ENCODE results near the gene HEBP2. TPM values are rescaled to one million over a fixed set of nuclear protein-coding genes. Genes with fewer than 3 reads are reported as not detected.

The HEBP2 gene
- total and polyA plus RNA-seq, 2 experiments from 2014 or later = 25.6 to 118 TPM

GRCh38 chr6:138389551-138389950 is 14.5 kb upstream of the HEBP2 start:
- peaks cover 13% of the 10 kb centered on the region for H3K4me1 ChIP-seq (ENCODE audit: insufficient read depth)
- no peak for TF ChIP-seq CREB1 (CRISPR knock-in tag; IDR thresholded peaks at IDR 0.05; ENCODE audit: low read depth)
- TF ChIP-seq CTCF (conservative IDR thresholded peaks at IDR 0.05; ENCODE audit: low read depth in 2 of 2) = no peak
- no peak for TF ChIP-seq ZNF462 (CRISPR knock-in tag; IDR thresholded peaks at IDR 0.05)
- TF ChIP-seq NANOG (IDR thresholded peaks at IDR 0.05; ENCODE audit: borderline replicate concordance) = no peak
- TF ChIP-seq JUNB (IDR thresholded peaks at IDR 0.05; ENCODE audit: unreplicated experiment) = no peak
- no peak for TF ChIP-seq ZNF114 (CRISPR knock-in tag; IDR thresholded peaks at IDR 0.05)
- TF ChIP-seq POLR2AphosphoS5 (IDR thresholded peaks at IDR 0.05; ENCODE audit: low read depth) = no peak
- no peak for TF ChIP-seq EZH2phosphoT487 (IDR thresholded peaks at IDR 0.05; ENCODE audit: unreplicated experiment)
- no peak for TF ChIP-seq ETS1 (IDR thresholded peaks at IDR 0.05)
- TF ChIP-seq REST (IDR thresholded peaks at IDR 0.05; ENCODE audit: unreplicated experiment) = no peak
- Mint-ChIP-seq H3K27ac (no peak overlapping the region), H3K27me3 (ENCODE audit: insufficient read depth, low read depth, poor library complexity) (peaks cover 2% of the 10 kb centered on the region), H3K4me1 (peaks cover 19% of the 10 kb centered on the region), H3K9me3 (no peaks in the 10 kb centered on the region), H3K4me3 (no peak overlapping the region), H3K36me3 (ENCODE audit: low read depth) (no peaks in the 10 kb centered on the region)
- no peak for DNase-seq (ENCODE audit: low spot score)
- no peaks in the 10 kb centered on the region for H3K79me2 ChIP-seq (replicated peaks; ENCODE audit: insufficient read depth)
- no peak overlapping the region for H3K27ac ChIP-seq (ENCODE audit: low read depth)
- no peaks in the 10 kb centered on the region for H3K36me3 ChIP-seq (ENCODE audit: insufficient read depth)
- H3F3A ChIP-seq (replicated peaks; ENCODE audit: low read depth) = no peaks in the 10 kb centered on the region
- no peaks in the 10 kb centered on the region for H3K27me3 ChIP-seq (ENCODE audit: insufficient read depth)
- H3K4me2 ChIP-seq = no peak overlapping the region
- H3K4me3 ChIP-seq = no peak overlapping the region
- no peak for ATAC-seq
- 0 out of 2 replicates have a peak overlapping the region, but pooled peaks have one; percentile 43 for H2AFZ ChIP-seq
- H4K20me1 ChIP-seq (replicated peaks; ENCODE audit: insufficient read depth) = no peaks in the 10 kb centered on the region
- no peaks in the 10 kb centered on the region; the same call in 1 of the 2 replicates for H3K9me2 ChIP-seq (ENCODE audit: insufficient read depth)
